Osteocyte (in vitro differentiated cells): ENCODE results near the gene SNTG2. TPM values are rescaled to one million over a fixed set of nuclear protein-coding genes. Genes with fewer than 3 reads are reported as not detected.

ENCODE experiments used
- DNase-seq: peaks from one replicate; pipeline ENCODE4 v3.0.0; 2021; ENCODE audit warnings: mixed read lengths; ENCODE audit not compliant: unreplicated experiment; ENCODE audit errors: extremely low spot score
- H3K27ac Mint-ChIP-seq: one replicate; pipeline ENCODE4 v1.8.0; 2021; ENCODE audit warnings: mild to moderate bottlenecking, mixed read lengths; ENCODE audit not compliant: unreplicated experiment
- H3K27me3 Mint-ChIP-seq: one replicate; pipeline ENCODE4 v1.8.0; 2021; ENCODE audit warnings: mixed read lengths; ENCODE audit not compliant: unreplicated experiment
- H3K36me3 Mint-ChIP-seq: one replicate; pipeline ENCODE4 v1.8.0; 2021; ENCODE audit warnings: mixed read lengths; ENCODE audit not compliant: unreplicated experiment
- H3K4me1 Mint-ChIP-seq: one replicate; pipeline ENCODE4 v1.8.0; 2021; ENCODE audit warnings: mixed read lengths; ENCODE audit not compliant: unreplicated experiment
- H3K4me3 Mint-ChIP-seq: one replicate; pipeline ENCODE4 v1.8.0; 2021; ENCODE audit warnings: mild to moderate bottlenecking, moderate library complexity, mixed read lengths; ENCODE audit not compliant: unreplicated experiment
- H3K9me3 Mint-ChIP-seq: one replicate; pipeline ENCODE4 v1.8.0; 2021; ENCODE audit warnings: mixed read lengths; ENCODE audit not compliant: unreplicated experiment
- total RNA-seq: library from RNA; stranded (reverse); gene quantifications from 2 replicates; pipeline ENCODE4 v1.2.1, GENCODE V29; 2021
- TF ChIP-seq, protein P1 (sequence below): fragments of 200-600 bp; sonication (generic); IDR thresholded peaks from 2 replicates; pipeline ENCODE4 v1.5.0; 2021; ENCODE audit warnings: antibody characterized with exemption, mild to moderate bottlenecking, moderate library complexity

Gene SNTG2
- total RNA-seq, 1 donor from 2014 or later, result not detected

GRCh38 chr2:1324884-1325283 is 374.2 kb downstream of the SNTG2 start:
- Mint-ChIP-seq H3K36me3 (no peaks in the 10 kb centered on the region), H3K27me3 (no peaks in the 10 kb centered on the region), H3K4me1 (no peaks in the 10 kb centered on the region), H3K27ac (no peak overlapping the region), H3K4me3 (no peak overlapping the region), H3K9me3 (no peaks in the 10 kb centered on the region)
- TF ChIP-seq, protein P1, sequence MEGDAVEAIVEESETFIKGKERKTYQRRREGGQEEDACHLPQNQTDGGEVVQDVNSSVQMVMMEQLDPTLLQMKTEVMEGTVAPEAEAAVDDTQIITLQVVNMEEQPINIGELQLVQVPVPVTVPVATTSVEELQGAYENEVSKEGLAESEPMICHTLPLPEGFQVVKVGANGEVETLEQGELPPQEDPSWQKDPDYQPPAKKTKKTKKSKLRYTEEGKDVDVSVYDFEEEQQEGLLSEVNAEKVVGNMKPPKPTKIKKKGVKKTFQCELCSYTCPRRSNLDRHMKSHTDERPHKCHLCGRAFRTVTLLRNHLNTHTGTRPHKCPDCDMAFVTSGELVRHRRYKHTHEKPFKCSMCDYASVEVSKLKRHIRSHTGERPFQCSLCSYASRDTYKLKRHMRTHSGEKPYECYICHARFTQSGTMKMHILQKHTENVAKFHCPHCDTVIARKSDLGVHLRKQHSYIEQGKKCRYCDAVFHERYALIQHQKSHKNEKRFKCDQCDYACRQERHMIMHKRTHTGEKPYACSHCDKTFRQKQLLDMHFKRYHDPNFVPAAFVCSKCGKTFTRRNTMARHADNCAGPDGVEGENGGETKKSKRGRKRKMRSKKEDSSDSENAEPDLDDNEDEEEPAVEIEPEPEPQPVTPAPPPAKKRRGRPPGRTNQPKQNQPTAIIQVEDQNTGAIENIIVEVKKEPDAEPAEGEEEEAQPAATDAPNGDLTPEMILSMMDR, result no peak
- DNase-seq, result no peak

DNA sequence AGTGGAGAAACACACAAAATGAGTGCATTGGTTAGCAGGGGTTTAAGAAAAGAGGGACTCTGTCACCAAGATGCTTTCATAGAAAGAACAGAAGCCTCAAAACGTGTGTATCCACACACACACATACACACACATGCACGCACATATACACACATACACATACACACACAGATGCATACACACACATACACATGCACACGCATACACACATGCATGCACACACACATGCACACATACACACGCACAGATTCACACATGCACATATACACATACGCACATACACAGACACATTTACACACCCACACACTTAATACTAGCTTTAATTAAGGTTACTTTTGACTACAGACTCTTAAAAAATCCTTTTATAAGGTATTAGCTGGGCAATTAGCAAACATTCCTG is 378.0 kb downstream of the SNTG2 start:
- H3K9me3 Mint-ChIP-seq, result peaks cover 9% of the 10 kb centered on the region
- H3K27ac Mint-ChIP-seq, result no peak overlapping the region
- H3K36me3 Mint-ChIP-seq, result no peaks in the 10 kb centered on the region
- no peak for DNase-seq
- H3K27me3 Mint-ChIP-seq, result no peaks in the 10 kb centered on the region
- H3K4me3 Mint-ChIP-seq, result no peak overlapping the region
- H3K4me1 Mint-ChIP-seq, result no peaks in the 10 kb centered on the region
- TF ChIP-seq, protein P1, result no peak

- TF ChIP-seq, protein P1, result no peak
- H3K36me3 Mint-ChIP-seq, result no peaks in the 10 kb centered on the region
These were observed 388.9 kb downstream of the SNTG2 start for GRCh38 chr2:1339388-1340140.

DNA sequence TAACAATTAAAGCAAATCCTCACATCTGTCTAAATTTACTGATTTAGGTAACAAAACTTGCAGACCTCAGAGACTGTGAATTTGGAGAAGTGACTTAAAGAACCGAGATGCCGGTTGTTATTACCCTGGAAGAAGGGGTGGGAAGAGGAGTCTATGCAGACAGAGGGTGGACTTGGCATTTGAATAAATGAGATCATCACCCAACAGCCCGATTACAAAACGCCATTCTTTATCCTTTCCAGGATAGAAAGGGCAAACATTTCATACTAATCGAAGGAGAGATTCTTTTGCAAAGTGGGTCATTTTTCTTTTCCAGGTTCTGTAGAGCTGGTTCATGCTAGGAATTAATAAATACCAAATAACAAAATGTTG is 389.5 kb downstream of the SNTG2 start:
- TF ChIP-seq, protein P1, result no peak
- no peak overlapping the region for H3K27ac Mint-ChIP-seq

More at GRCh38 chr2:1339388-1340140, 388.9 kb downstream of the SNTG2 start:
- Mint-ChIP-seq H3K27ac (no peak overlapping the region), H3K4me3 (no peak overlapping the region), H3K9me3 (no peaks in the 10 kb centered on the region), H3K27me3 (peaks cover 2% of the 10 kb centered on the region), H3K4me1 (no peaks in the 10 kb centered on the region)
- DNase-seq, result no peak

DNA sequence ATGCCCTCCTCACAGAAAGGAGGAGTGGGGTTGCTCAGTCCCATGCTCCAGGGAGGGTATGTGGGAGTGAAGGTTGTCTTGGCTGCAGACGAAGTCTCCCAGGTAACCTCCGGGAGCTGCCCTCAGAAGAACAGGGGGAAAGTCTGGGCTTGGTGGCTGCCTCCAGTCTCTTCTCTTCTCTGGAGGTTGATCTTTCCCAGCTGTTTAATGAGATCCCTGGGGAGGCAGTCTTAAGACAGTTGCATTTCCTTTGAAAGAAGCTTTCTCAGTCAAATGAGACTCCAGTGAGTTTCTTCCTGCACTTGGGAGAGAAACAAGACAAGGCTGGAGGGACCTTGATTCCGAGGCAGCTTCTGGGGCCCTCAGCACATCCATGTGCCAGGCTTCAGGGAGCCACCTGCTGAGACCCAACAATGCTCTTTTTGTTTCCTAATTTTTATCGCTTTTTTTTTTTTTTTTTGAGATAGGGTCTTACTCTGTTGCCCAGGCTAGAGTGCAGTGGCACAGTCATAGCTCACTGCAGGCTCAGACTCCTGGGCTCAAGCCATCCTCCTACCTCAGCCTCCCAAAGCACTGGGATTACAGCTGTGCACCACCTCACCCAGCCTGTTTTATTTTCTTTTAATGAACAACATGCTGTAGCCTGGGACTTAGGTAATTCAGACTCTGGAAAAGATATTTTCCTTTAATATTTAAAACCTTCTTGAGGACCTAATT is 390.9 kb downstream of the SNTG2 start:
- H3K4me1 Mint-ChIP-seq, result no peaks in the 10 kb centered on the region
- no peak for DNase-seq
- H3K9me3 Mint-ChIP-seq, result no peaks in the 10 kb centered on the region
- H3K4me3 Mint-ChIP-seq, result no peak overlapping the region
- no peak overlapping the region for H3K27ac Mint-ChIP-seq
- TF ChIP-seq, protein P1, result no peak
- H3K36me3 Mint-ChIP-seq, result no peaks in the 10 kb centered on the region
- H3K27me3 Mint-ChIP-seq, result peaks cover 2% of the 10 kb centered on the region

More for the DNA sequence above, 389.5 kb downstream of the SNTG2 start:
- no peaks in the 10 kb centered on the region for H3K4me1 Mint-ChIP-seq
- H3K27me3 Mint-ChIP-seq, result peaks cover 2% of the 10 kb centered on the region
- H3K9me3 Mint-ChIP-seq, result no peaks in the 10 kb centered on the region
- no peaks in the 10 kb centered on the region for H3K36me3 Mint-ChIP-seq
- DNase-seq, result no peak
- no peak overlapping the region for H3K4me3 Mint-ChIP-seq
